Measurements from ENCODE around the gene ZC3HAV1. TPM values are rescaled to one million over a fixed set of nuclear protein-coding genes. Genes with fewer than 3 reads are reported as not detected.

Gene ZC3HAV1
- total and polyA plus RNA-seq, 2 of the 4 experiments (the other 2 are of a cell fraction): 9.9 to 22.4 TPM

GRCh38 chr7:139033346-139034114 is 76.0 kb downstream of the ZC3HAV1 start:
- intact Hi-C loops (cut with micrococcal nuclease): no loop called here
- no peak for ATAC-seq (ENCODE audit: low read depth)
- no peak overlapping the region for H2BK15ac ChIP-seq (ENCODE audit: low read depth, low read length)
- H4K91ac ChIP-seq (ENCODE audit: insufficient read depth, low read depth, low read length): no peak overlapping the region
- H2BK20ac ChIP-seq (ENCODE audit: low read depth, low read length): no peak overlapping the region
- H3K9ac ChIP-seq (ENCODE audit: low read depth, low read length): no peak overlapping the region
- no peaks in the 10 kb centered on the region for H3K9me3 ChIP-seq (ENCODE audit: control insufficient read depth, insufficient read depth, low read length)
- no peak overlapping the region; the same call in 1 of the 2 replicates for H2AK5ac ChIP-seq (ENCODE audit: low read depth, low read length)
- peak overlapping the region; percentile 40 for H2AFZ ChIP-seq (replicated peaks; ENCODE audit: low read length, poor library complexity)
- POLR2A ChIA-PET (ENCODE audit: unreplicated experiment): no interaction called here
- no peak for DNase-seq
- peaks cover 18 to 54% of the 10 kb centered on the region in 2 experiments for H3K79me1 ChIP-seq (ENCODE audit: low read depth in 1 of 2, low read length in 2 of 2)
- H3K36me3 ChIP-seq (ENCODE audit: control insufficient read depth, insufficient read depth, low read length): peaks cover 30% of the 10 kb centered on the region
- H2AK9ac ChIP-seq (replicated peaks; ENCODE audit: low read depth, low read length, poor library complexity): no peak overlapping the region
- no peak overlapping the region for H3K18ac ChIP-seq (ENCODE audit: low read depth, low read length)
- H3K56ac ChIP-seq (ENCODE audit: extremely low read depth, insufficient read depth, low read length): no peak overlapping the region
- H4K5ac ChIP-seq (ENCODE audit: low read depth, low read length): no peak overlapping the region
- H3K4me3 ChIP-seq (ENCODE audit: insufficient read depth, low read depth, low read length): no peak overlapping the region
- no peak overlapping the region for H3K4ac ChIP-seq (ENCODE audit: low read depth, low read length)
- peaks cover 16% of the 10 kb centered on the region for H4K20me1 ChIP-seq (ENCODE audit: insufficient read depth, low read length)
- peak overlapping the region in 1 of 2 experiments; percentile 5; a peak in 1 of 4 replicates for H4K8ac ChIP-seq (ENCODE audit: low read depth in 2 of 2, low read length in 2 of 2)
- WGBS, 2 experiments (ENCODE audit: extremely low coverage in 2 of 2, insufficient read length in 1 of 2): no CpG with 5 or more reads among the region's 6 CpGs
- in situ Hi-C loops (cut with MboI; ENCODE audit: low sequenced_read_pairs): no loop called here
- H2BK5ac ChIP-seq (ENCODE audit: low read depth, low read length, poor library complexity, severe bottlenecking): no peak overlapping the region
- no peak overlapping the region for H3K27ac ChIP-seq (ENCODE audit: insufficient read depth, low read length)
- no peak overlapping the region for H2BK120ac ChIP-seq (ENCODE audit: low read depth, low read length)
- H3K23ac ChIP-seq (ENCODE audit: low read depth, low read length): peak overlapping the region; percentile 34
- TF ChIP-seq RFX5 (IDR thresholded peaks at IDR 0.05; ENCODE audit: low read depth, low read length) (no peak), USF2 (IDR thresholded peaks at IDR 0.05; ENCODE audit: low read depth, low read length) (no peak), RCOR1 (IDR thresholded peaks at IDR 0.05; ENCODE audit: insufficient replicate concordance, low read length) (no peak), FOS (IDR thresholded peaks at IDR 0.05; ENCODE audit: low read depth, low read length) (no peak), CHD1 (IDR thresholded peaks at IDR 0.05; ENCODE audit: low read depth, low read length) (no peak), CTCF (conservative IDR thresholded peaks at IDR 0.05; ENCODE audit: low read depth, low read length) (no peak), NFE2L2 (IDR thresholded peaks at IDR 0.05; ENCODE audit: low read depth, low read length) (no peak), SMC3 (IDR thresholded peaks at IDR 0.05; ENCODE audit: low read depth, low read length) (no peak), CEBPB (IDR thresholded peaks at IDR 0.05; ENCODE audit: low read depth, low read length) (no peak), BHLHE40 (IDR thresholded peaks at IDR 0.05; ENCODE audit: low read depth, low read length) (no peak)
- CTCF ChIA-PET: no interaction called here
- H3K14ac ChIP-seq (replicated peaks; ENCODE audit: low read depth, low read length): 0 out of 2 replicates have a peak overlapping the region, but pooled peaks have one; percentile 48
- H3K4me2 ChIP-seq (ENCODE audit: low read depth, low read length): no peak overlapping the region; the same call in 1 of the 2 replicates
- peaks cover 8% of the 10 kb centered on the region for H3K4me1 ChIP-seq (ENCODE audit: control insufficient read depth, insufficient read depth, low read length)
- peaks cover 17% of the 10 kb centered on the region for H3K9me1 ChIP-seq (ENCODE audit: insufficient read depth, low read length)
- no TSS peak for BruUV-seq (replicated peaks)
- H3K27me3 ChIP-seq (ENCODE audit: control insufficient read depth, insufficient read depth, low read length): no peaks in the 10 kb centered on the region
- dilution Hi-C loops (cut with HindIII; ENCODE audit: low sequenced_read_pairs, unreplicated experiment): no loop called here
